IPS-15b (cell line): ENCODE measurements around the gene TLR9.

Source experiments
- H3K27me3 ChIP-seq: one replicate; pipeline ENCODE4 v1.6.1; 2013; ENCODE audit warnings: low read length; ENCODE audit not compliant: control insufficient read depth, insufficient read depth
- H3K36me3 ChIP-seq: one replicate; pipeline ENCODE4 v1.6.1; 2013; ENCODE audit warnings: low read length; ENCODE audit not compliant: control insufficient read depth, insufficient read depth
- H3K4me1 ChIP-seq: one replicate; pipeline ENCODE4 v1.6.1; 2013; ENCODE audit warnings: mild to moderate bottlenecking, low read length; ENCODE audit not compliant: control insufficient read depth, insufficient read depth
- H3K4me3 ChIP-seq: one replicate; pipeline ENCODE4 v1.5.1; 2013; ENCODE audit warnings: low read depth, low read length
- H3K9ac ChIP-seq: one replicate; pipeline ENCODE4 v1.6.1; 2013; ENCODE audit warnings: low read depth, mild to moderate bottlenecking, low read length
- H3K9me3 ChIP-seq: one replicate; pipeline ENCODE4 v1.6.1; 2013; ENCODE audit warnings: mild to moderate bottlenecking, low read length; ENCODE audit not compliant: control insufficient read depth, insufficient read depth

TLR9 gene

GRCh38 chr3:52194485-52195290, 30.8 kb downstream of the TLR9 start:
- no peaks in the 10 kb centered on the region for H3K36me3 ChIP-seq
- H3K4me1 ChIP-seq: peaks cover 6% of the 10 kb centered on the region
- H3K4me3 ChIP-seq: no peak overlapping the region
- H3K9ac ChIP-seq: no peak overlapping the region
- H3K27me3 ChIP-seq: peaks cover 5% of the 10 kb centered on the region
- H3K9me3 ChIP-seq: no peaks in the 10 kb centered on the region

DNA sequence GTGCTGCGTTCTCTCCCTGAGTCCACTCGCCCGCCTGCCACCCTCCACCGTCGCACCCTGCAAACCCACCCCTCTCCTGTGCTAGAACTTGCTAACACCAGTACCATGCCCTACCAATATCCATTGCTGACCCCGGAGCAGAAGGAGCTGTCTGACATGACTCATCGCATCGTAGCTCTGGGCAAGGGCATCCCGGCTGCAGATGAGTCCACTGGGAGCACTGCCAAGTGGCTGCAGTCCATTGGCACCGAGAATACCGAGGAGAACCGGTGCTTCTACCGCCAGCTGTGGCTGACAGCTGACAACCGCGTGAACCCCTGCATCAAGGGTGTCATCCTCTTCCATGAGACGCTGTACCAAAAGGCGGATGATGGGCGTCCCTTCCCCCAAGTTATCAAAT, 32.4 kb downstream of the TLR9 start:
- Histone ChIP-seq H3K9ac (no peak overlapping the region), H3K36me3 (no peaks in the 10 kb centered on the region), H3K4me1 (peaks cover 3% of the 10 kb centered on the region), H3K9me3 (no peaks in the 10 kb centered on the region), H3K27me3 (peaks cover 5% of the 10 kb centered on the region), H3K4me3 (no peak overlapping the region)

DNA sequence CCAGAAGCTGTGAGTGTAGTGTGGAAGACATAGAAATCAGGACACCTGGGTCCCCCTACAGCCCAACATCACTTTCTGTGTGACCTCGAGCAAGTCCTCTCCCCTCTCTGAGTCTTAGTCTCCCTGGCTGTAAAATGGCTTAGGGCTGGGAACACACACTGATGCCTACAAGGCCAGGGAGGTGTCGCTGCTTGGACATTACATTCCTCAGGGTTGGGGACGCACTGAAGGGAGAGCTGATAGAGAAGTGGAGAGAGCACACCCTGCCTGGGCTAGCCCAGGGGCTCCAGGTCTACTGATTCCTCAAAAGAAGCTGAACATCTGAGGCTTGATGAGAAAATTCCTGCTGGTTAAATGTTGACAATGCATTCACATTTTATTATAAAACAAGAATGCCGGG, 33.8 kb downstream of the TLR9 start:
- Histone ChIP-seq H3K4me1 (no peaks in the 10 kb centered on the region), H3K9me3 (no peaks in the 10 kb centered on the region), H3K4me3 (no peak overlapping the region), H3K27me3 (peaks cover under 1% of the 10 kb centered on the region), H3K9ac (no peak overlapping the region), H3K36me3 (no peaks in the 10 kb centered on the region)

DNA sequence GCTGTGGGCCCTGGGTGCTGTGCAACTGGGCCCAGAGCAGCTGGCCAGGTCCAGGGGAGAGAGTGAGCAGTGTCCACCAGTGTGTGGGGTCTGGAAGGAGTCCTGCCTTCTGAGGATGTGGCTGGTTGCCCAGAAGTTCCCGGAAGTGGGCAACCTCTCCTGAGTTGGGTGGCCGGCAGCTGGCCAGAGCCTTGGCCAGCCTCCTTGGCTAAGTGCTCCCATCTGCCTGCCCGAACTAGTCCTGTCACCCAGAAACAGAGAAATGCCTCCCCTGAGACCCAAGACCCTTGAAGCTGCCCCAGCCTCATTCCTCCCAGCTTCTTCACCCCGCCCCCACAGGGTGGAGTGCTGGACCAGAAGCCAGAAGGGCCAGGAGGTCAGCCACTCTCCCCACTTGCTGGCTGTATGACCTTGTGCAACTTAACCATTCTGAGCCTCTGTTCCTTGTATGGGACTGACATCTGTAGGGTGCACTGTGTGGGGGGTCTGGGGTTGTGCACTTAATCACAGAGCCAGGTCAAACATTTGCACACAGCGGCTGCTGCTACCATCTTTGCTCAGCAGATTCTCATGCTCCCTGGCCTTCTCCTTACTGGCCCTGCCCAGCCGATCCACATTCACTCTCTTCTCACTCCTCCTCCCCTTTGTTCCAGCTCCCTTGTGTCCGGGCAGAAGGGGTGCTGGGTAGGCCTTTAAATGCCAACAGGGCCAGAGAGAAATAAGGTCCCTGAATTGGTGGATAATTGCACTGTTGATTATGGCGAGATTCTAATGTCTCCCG, 35.0 kb downstream of the TLR9 start:
- Histone ChIP-seq H3K9ac (no peak overlapping the region), H3K9me3 (no peaks in the 10 kb centered on the region), H3K4me3 (no peak overlapping the region), H3K4me1 (no peaks in the 10 kb centered on the region), H3K36me3 (no peaks in the 10 kb centered on the region), H3K27me3 (no peaks in the 10 kb centered on the region)

- no peaks in the 10 kb centered on the region for H3K4me1 ChIP-seq
- H3K9me3 ChIP-seq: no peaks in the 10 kb centered on the region
- no peak overlapping the region for H3K9ac ChIP-seq
Observed at GRCh38 chr3:52188556-52188955, 36.9 kb downstream of the TLR9 start.

GRCh38 chr3:52186729-52187128, 38.7 kb downstream of the TLR9 start:
- H3K36me3 ChIP-seq: no peaks in the 10 kb centered on the region
- no peaks in the 10 kb centered on the region for H3K27me3 ChIP-seq
- no peak overlapping the region for H3K9ac ChIP-seq
- no peak overlapping the region for H3K4me3 ChIP-seq
- no peaks in the 10 kb centered on the region for H3K9me3 ChIP-seq
- H3K4me1 ChIP-seq: no peaks in the 10 kb centered on the region

More at GRCh38 chr3:52188556-52188955, 36.9 kb downstream of the TLR9 start:
- H3K27me3 ChIP-seq: no peaks in the 10 kb centered on the region
- no peaks in the 10 kb centered on the region for H3K36me3 ChIP-seq
- H3K4me3 ChIP-seq: no peak overlapping the region

DNA sequence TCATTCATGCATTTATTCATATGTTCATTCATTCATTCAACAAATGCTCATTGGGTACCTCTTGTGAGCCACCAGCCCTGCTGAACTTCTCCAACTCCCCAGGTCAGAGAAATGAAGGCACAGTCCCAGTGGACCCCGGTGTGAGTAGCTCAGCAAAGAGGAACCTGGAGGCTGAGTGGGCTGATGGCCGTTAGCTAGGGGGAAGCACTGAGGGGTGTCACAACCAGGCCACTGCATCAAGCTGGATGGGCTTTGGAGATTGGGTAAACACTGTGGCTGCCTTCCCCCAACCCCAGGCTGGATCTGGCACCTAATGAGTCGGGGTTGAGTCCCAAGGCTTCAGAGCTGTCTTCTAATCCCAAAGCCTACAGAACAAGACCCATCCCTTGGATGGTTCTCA, 39.6 kb downstream of the TLR9 start:
- H3K36me3 ChIP-seq: no peaks in the 10 kb centered on the region
- H3K4me1 ChIP-seq: no peaks in the 10 kb centered on the region
- no peaks in the 10 kb centered on the region for H3K27me3 ChIP-seq
- H3K9me3 ChIP-seq: no peaks in the 10 kb centered on the region
- H3K4me3 ChIP-seq: no peak overlapping the region
- no peak overlapping the region for H3K9ac ChIP-seq

DNA sequence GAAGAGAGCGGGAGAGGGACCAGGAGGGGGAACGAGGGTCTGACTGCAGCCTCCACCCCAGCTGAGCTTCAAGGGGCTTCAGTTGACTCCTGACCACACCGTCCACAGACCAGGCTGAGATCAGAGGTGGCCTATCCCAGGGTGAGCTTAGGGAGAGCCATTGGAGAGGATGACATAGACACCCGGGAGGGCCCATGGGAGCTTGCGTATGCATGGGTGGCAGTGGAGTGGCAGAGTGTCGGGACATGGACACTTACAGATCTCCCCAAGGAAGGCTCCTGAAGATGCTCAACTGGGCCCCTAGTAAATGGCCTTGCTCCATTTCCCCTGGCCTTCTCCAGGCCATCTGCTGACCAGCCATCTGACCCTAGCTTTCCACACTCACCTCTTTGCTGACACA, 40.1 kb downstream of the TLR9 start:
- no peak overlapping the region for H3K9ac ChIP-seq
- no peaks in the 10 kb centered on the region for H3K36me3 ChIP-seq
- no peaks in the 10 kb centered on the region for H3K27me3 ChIP-seq
- H3K9me3 ChIP-seq: no peaks in the 10 kb centered on the region
- no peak overlapping the region for H3K4me3 ChIP-seq
- H3K4me1 ChIP-seq: no peaks in the 10 kb centered on the region

GRCh38 chr3:52184690-52185089, 40.8 kb downstream of the TLR9 start:
- Histone ChIP-seq H3K36me3 (no peaks in the 10 kb centered on the region), H3K27me3 (no peaks in the 10 kb centered on the region), H3K9me3 (no peaks in the 10 kb centered on the region), H3K4me3 (no peak overlapping the region), H3K4me1 (no peaks in the 10 kb centered on the region), H3K9ac (no peak overlapping the region)

GRCh38 chr3:52183786-52184445, 41.5 kb downstream of the TLR9 start:
- no peak overlapping the region for H3K4me3 ChIP-seq
- H3K4me1 ChIP-seq: no peaks in the 10 kb centered on the region
- no peaks in the 10 kb centered on the region for H3K9me3 ChIP-seq
- H3K9ac ChIP-seq: no peak overlapping the region
- no peaks in the 10 kb centered on the region for H3K36me3 ChIP-seq
- H3K27me3 ChIP-seq: no peaks in the 10 kb centered on the region

- H3K27me3 ChIP-seq: no peaks in the 10 kb centered on the region
- no peak overlapping the region for H3K9ac ChIP-seq
- no peaks in the 10 kb centered on the region for H3K4me1 ChIP-seq
- H3K4me3 ChIP-seq: no peak overlapping the region
- H3K9me3 ChIP-seq: no peaks in the 10 kb centered on the region
- no peaks in the 10 kb centered on the region for H3K36me3 ChIP-seq
Observed at GRCh38 chr3:52182691-52183090, 42.8 kb downstream of the TLR9 start.
